IMR-90 (cell line): ENCODE measurements around the gene SYNE2. TPM values are rescaled to one million over a fixed set of nuclear protein-coding genes. Genes with fewer than 3 reads are reported as not detected.

Experiments used
- ATAC-seq: fragments of 200-7000 bp; cut with Tn5 transposase; 2 replicates; pipeline ENCODE4 v1.9.1; 2020; ENCODE audit warnings: low read depth, mild to moderate bottlenecking, moderate library complexity
- BruUV-seq: library from RNA; stranded (reverse); fragments of 400-500 nt; replicated peaks from 2 replicates; lab custom pipeline; 2021; lab: Mats Ljungman, UMichigan
- CTCF ChIA-PET: fragments of 300-600 bp; formaldehyde crosslinking; extraction: SDS; loops from one replicate; lab custom pipeline; 2021; ENCODE audit warnings: antibody characterized with exemption; lab: Yijun Ruan, JAX
- POLR2A ChIA-PET: fragments of 300-600 bp; sonication (Branson Sonifier 250); formaldehyde crosslinking; loops from one replicate; lab custom pipeline; 2022; ENCODE audit warnings: antibody characterized with exemption; ENCODE audit not compliant: unreplicated experiment; lab: Charles Lee
- DNase-seq: peaks from one replicate; pipeline ENCODE4 v3.0.0; 2013
- H2AFZ ChIP-seq: replicated peaks from 2 replicates; pipeline ENCODE3; 2013; ENCODE audit warnings: low read length, mild to moderate bottlenecking; ENCODE audit not compliant: poor library complexity
- H2AK5ac ChIP-seq: 2 replicates; pipeline ENCODE4 v1.6.1; 2013; ENCODE audit warnings: low read depth, low read length, inconsistent platforms
- H2AK9ac ChIP-seq: replicated peaks from 2 replicates; pipeline ENCODE3; 2013; ENCODE audit warnings: mild to moderate bottlenecking, low read depth, low read length, moderate library complexity; ENCODE audit not compliant: poor library complexity
- H2BK120ac ChIP-seq: 2 replicates; pipeline ENCODE4 v1.6.1; 2013; ENCODE audit warnings: low read depth, low read length, inconsistent platforms
- H2BK15ac ChIP-seq: 3 replicates; pipeline ENCODE4 v1.6.1; 2013; ENCODE audit warnings: low read depth, low read length, inconsistent platforms
- H2BK20ac ChIP-seq: 2 replicates; pipeline ENCODE4 v1.6.1; 2013; ENCODE audit warnings: low read depth, mild to moderate bottlenecking, inconsistent platforms, low read length, moderate library complexity
- H2BK5ac ChIP-seq: 2 replicates; pipeline ENCODE4 v1.6.1; 2013; ENCODE audit warnings: mild to moderate bottlenecking, low read depth, low read length, inconsistent platforms; ENCODE audit not compliant: poor library complexity, severe bottlenecking
- H3K14ac ChIP-seq: replicated peaks from 2 replicates; pipeline ENCODE4 v1.6.1; 2013; ENCODE audit warnings: low read depth, low read length, inconsistent platforms
- H3K18ac ChIP-seq: 2 replicates; pipeline ENCODE4 v1.6.1; 2013; ENCODE audit warnings: low read depth, low read length, control low read depth
- H3K23ac ChIP-seq: 2 replicates; pipeline ENCODE4 v1.6.1; 2013; ENCODE audit warnings: low read depth, low read length, inconsistent platforms
- H3K27ac ChIP-seq: 2 replicates; pipeline ENCODE4 v1.5.1; 2013; ENCODE audit warnings: mild to moderate bottlenecking, control low read depth, low read length; ENCODE audit not compliant: insufficient read depth
- H3K27me3 ChIP-seq: 2 replicates; pipeline ENCODE4 v1.6.1; 2013; ENCODE audit warnings: low read length; ENCODE audit not compliant: control insufficient read depth, insufficient read depth
- H3K36me3 ChIP-seq: 2 replicates; pipeline ENCODE4 v1.6.1; 2013; ENCODE audit warnings: low read length, mixed read lengths; ENCODE audit not compliant: control insufficient read depth, insufficient read depth
- H3K4ac ChIP-seq: 2 replicates; pipeline ENCODE4 v1.6.1; 2013; ENCODE audit warnings: low read depth, low read length, inconsistent platforms
- H3K4me1 ChIP-seq: 2 replicates; pipeline ENCODE4 v1.6.1; 2013; ENCODE audit warnings: low read length, mixed read lengths; ENCODE audit not compliant: control insufficient read depth, insufficient read depth
- H3K4me2 ChIP-seq: 2 replicates; pipeline ENCODE4 v1.6.1; 2013; ENCODE audit warnings: low read depth, mild to moderate bottlenecking, control low read depth, low read length, moderate library complexity
- H3K4me3 ChIP-seq: 2 replicates; pipeline ENCODE4 v1.5.1; 2013; ENCODE audit warnings: low read depth, mild to moderate bottlenecking, control low read depth, low read length, moderate library complexity; ENCODE audit not compliant: insufficient read depth
- H3K56ac ChIP-seq: 2 replicates; pipeline ENCODE4 v1.6.1; 2013; ENCODE audit warnings: low read length, inconsistent platforms; ENCODE audit not compliant: insufficient read depth; ENCODE audit errors: extremely low read depth
- H3K79me1 ChIP-seq, 2 experiments: 2 replicates each; pipeline ENCODE4 v1.6.1; 2013; ENCODE audit warnings: low read length in 2 of 2, inconsistent platforms in 1 of 2, low read depth in 1 of 2
- H3K9ac ChIP-seq: 2 replicates; pipeline ENCODE4 v1.6.1; 2013; ENCODE audit warnings: low read depth, low read length, control low read depth
- H3K9me1 ChIP-seq: 2 replicates; pipeline ENCODE4 v1.6.1; 2013; ENCODE audit warnings: low read length, inconsistent platforms; ENCODE audit not compliant: insufficient read depth
- H3K9me3 ChIP-seq: 2 replicates; pipeline ENCODE4 v1.6.1; 2013; ENCODE audit warnings: low read length; ENCODE audit not compliant: control insufficient read depth, insufficient read depth
- H4K20me1 ChIP-seq: 2 replicates; pipeline ENCODE4 v1.6.1; 2013; ENCODE audit warnings: low read length, inconsistent platforms; ENCODE audit not compliant: insufficient read depth
- H4K5ac ChIP-seq: 2 replicates; pipeline ENCODE4 v1.6.1; 2013; ENCODE audit warnings: mild to moderate bottlenecking, low read depth, low read length, control low read depth
- H4K8ac ChIP-seq, 2 experiments: 2 replicates each; pipeline ENCODE4 v1.6.1; 2013; ENCODE audit warnings: low read depth in 2 of 2, low read length in 2 of 2, control low read depth in 1 of 2, inconsistent platforms in 1 of 2
- H4K91ac ChIP-seq: 2 replicates; pipeline ENCODE4 v1.6.1; 2013; ENCODE audit warnings: low read depth, low read length, inconsistent platforms; ENCODE audit not compliant: insufficient read depth
- BHLHE40 ChIP-seq: fragments of 150-350 bp; IDR thresholded peaks from 2 replicates; pipeline ENCODE4 v1.6.1; 2016; ENCODE audit warnings: mild to moderate bottlenecking, low read depth, low read length
- CEBPB ChIP-seq: IDR thresholded peaks from 2 replicates; pipeline ENCODE4 v1.6.1; 2012; ENCODE audit warnings: low read depth, low read length, improper control_type of control experiment
- CHD1 ChIP-seq: IDR thresholded peaks from 2 replicates; pipeline ENCODE4 v1.6.1; 2012; ENCODE audit warnings: low read depth, low read length, improper control_type of control experiment
- FOS ChIP-seq: fragments of 150-350 bp; IDR thresholded peaks from 2 replicates; pipeline ENCODE4 v1.6.1; 2016; ENCODE audit warnings: low read depth, low read length
- MAFK ChIP-seq: IDR thresholded peaks from 2 replicates; pipeline ENCODE4 v1.6.1; 2012; ENCODE audit warnings: low read depth, low read length, improper control_type of control experiment
- MAZ ChIP-seq: IDR thresholded peaks from 2 replicates; pipeline ENCODE4 v1.6.1; 2012; ENCODE audit warnings: low read depth, mild to moderate bottlenecking, low read length, improper control_type of control experiment, moderate library complexity, borderline replicate concordance
- NFE2L2 ChIP-seq: fragments of 150-350 bp; IDR thresholded peaks from 2 replicates; pipeline ENCODE4 v1.6.1; 2016; ENCODE audit warnings: low read depth, mild to moderate bottlenecking, low read length
- POLR2A ChIP-seq: IDR thresholded peaks from 2 replicates; pipeline ENCODE4 v1.6.1; 2012; ENCODE audit warnings: mild to moderate bottlenecking, low read depth, low read length
- RAD21 ChIP-seq: IDR thresholded peaks from 2 replicates; pipeline ENCODE4 v1.6.1; 2012; ENCODE audit warnings: low read length, improper control_type of control experiment
- RCOR1 ChIP-seq: IDR thresholded peaks from 2 replicates; pipeline ENCODE4 v1.6.1; 2012; ENCODE audit warnings: mild to moderate bottlenecking, low read length, improper control_type of control experiment; ENCODE audit not compliant: insufficient replicate concordance
- SMC3 ChIP-seq: fragments of 150-350 bp; IDR thresholded peaks from 2 replicates; pipeline ENCODE4 v1.6.1; 2016; ENCODE audit warnings: low read depth, mild to moderate bottlenecking, antibody characterized with exemption, low read length, moderate library complexity
- USF2 ChIP-seq: fragments of 150-350 bp; IDR thresholded peaks from 2 replicates; pipeline ENCODE4 v1.6.1; 2017; ENCODE audit warnings: mild to moderate bottlenecking, antibody characterized with exemption, low read length, low read depth
- WGBS, 2 experiments: methylation state at CpG; one replicate each; pipeline versions ENCODE4 v1.1.5 to v1.1.7; 2013; ENCODE audit warnings: missing lambda C conversion rate in 2 of 2; ENCODE audit not compliant: insufficient read length in 1 of 2; ENCODE audit errors: extremely low coverage in 2 of 2; 5-methylcytosine and 5-hydroxymethylcytosine counted together
- dilution Hi-C: fragments of 300-500 bp; cut with HindIII; formaldehyde crosslinking; loops from one replicate; pipeline ENCODE4 v1.14.3; 2018; ENCODE audit warnings: low sequenced_read_pairs; ENCODE audit not compliant: unreplicated experiment
- in situ Hi-C: fragments of 300-500 bp; cut with MboI; formaldehyde crosslinking; loops from 3 replicates; pipeline ENCODE4 v1.14.3; 2019; ENCODE audit warnings: low sequenced_read_pairs, inconsistent platforms, mixed read lengths
- intact Hi-C: fragments of 100-400 bp; cut with micrococcal nuclease; formaldehyde crosslinking; loops from 2 replicates; pipeline ENCODE4 v1.10.0; 2022
- polyA plus RNA-seq, 3 experiments: library from polyadenylated mRNA; depleted of rRNA; stranded (reverse); fragments of >200 nt; gene quantifications; 2 replicates each; pipeline ENCODE4 v1.2.3, GENCODE V29; 2012; ENCODE audit warnings: low replicate concordance in 1 of 3
- total RNA-seq: library from RNA; depleted of rRNA; stranded (reverse); fragments of >200 nt; gene quantifications from 2 replicates; pipeline ENCODE4 v1.2.3, GENCODE V29; 2012
- TF ChIP-seq, protein P1 (sequence below): conservative IDR thresholded peaks from 2 replicates; pipeline ENCODE4 v1.5.1; 2012; ENCODE audit warnings: mild to moderate bottlenecking, low read depth, low read length, improper control_type of control experiment
- TF ChIP-seq, protein P2 (sequence below): fragments of 150-350 bp; IDR thresholded peaks from 2 replicates; pipeline ENCODE4 v1.6.1; 2016; ENCODE audit warnings: low read depth, mild to moderate bottlenecking, low read length, moderate library complexity, borderline replicate concordance

SYNE2 gene
- total and polyA plus RNA-seq, 2 of the 4 experiments (the other 2 are of a cell fraction) = 5.2 to 28.9 TPM

GRCh38 chr14:63874223-63874622 lies 21.4 kb downstream of the SYNE2 start:
- TF ChIP-seq SMC3 = no peak
- no peak for TF ChIP-seq MAZ
- TF ChIP-seq FOS = no peak
- TF ChIP-seq USF2 = no peak
- TF ChIP-seq CEBPB = no peak
- TF ChIP-seq RCOR1 = no peak
- TF ChIP-seq POLR2A = no peak
- TF ChIP-seq NFE2L2 = no peak
- TF ChIP-seq, protein P1, sequence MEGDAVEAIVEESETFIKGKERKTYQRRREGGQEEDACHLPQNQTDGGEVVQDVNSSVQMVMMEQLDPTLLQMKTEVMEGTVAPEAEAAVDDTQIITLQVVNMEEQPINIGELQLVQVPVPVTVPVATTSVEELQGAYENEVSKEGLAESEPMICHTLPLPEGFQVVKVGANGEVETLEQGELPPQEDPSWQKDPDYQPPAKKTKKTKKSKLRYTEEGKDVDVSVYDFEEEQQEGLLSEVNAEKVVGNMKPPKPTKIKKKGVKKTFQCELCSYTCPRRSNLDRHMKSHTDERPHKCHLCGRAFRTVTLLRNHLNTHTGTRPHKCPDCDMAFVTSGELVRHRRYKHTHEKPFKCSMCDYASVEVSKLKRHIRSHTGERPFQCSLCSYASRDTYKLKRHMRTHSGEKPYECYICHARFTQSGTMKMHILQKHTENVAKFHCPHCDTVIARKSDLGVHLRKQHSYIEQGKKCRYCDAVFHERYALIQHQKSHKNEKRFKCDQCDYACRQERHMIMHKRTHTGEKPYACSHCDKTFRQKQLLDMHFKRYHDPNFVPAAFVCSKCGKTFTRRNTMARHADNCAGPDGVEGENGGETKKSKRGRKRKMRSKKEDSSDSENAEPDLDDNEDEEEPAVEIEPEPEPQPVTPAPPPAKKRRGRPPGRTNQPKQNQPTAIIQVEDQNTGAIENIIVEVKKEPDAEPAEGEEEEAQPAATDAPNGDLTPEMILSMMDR = no peak
- TF ChIP-seq CHD1 = no peak
- no peak for TF ChIP-seq RAD21
- TF ChIP-seq BHLHE40 = no peak
- TF ChIP-seq MAFK = no peak
- TF ChIP-seq, protein P2, sequence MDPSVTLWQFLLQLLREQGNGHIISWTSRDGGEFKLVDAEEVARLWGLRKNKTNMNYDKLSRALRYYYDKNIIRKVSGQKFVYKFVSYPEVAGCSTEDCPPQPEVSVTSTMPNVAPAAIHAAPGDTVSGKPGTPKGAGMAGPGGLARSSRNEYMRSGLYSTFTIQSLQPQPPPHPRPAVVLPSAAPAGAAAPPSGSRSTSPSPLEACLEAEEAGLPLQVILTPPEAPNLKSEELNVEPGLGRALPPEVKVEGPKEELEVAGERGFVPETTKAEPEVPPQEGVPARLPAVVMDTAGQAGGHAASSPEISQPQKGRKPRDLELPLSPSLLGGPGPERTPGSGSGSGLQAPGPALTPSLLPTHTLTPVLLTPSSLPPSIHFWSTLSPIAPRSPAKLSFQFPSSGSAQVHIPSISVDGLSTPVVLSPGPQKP = no peak
- intact Hi-C loops = no loop called here
- in situ Hi-C loops = no loop called here

More at GRCh38 chr14:63874223-63874622, 21.4 kb downstream of the SYNE2 start:
- H3K9ac ChIP-seq = no peak overlapping the region
- no peaks in the 10 kb centered on the region for H4K20me1 ChIP-seq
- H3K36me3 ChIP-seq = no peaks in the 10 kb centered on the region
- H3K14ac ChIP-seq = peak overlapping the region; percentile 57; the same call in 1 of the 2 replicates
- dilution Hi-C loops = no loop called here
- no peak overlapping the region for H2AK5ac ChIP-seq
- H3K4me2 ChIP-seq = no peak overlapping the region
- no peak overlapping the region for H3K56ac ChIP-seq
- no peak overlapping the region; the same call in 1 of the 2 replicates for H3K4ac ChIP-seq
- no peak overlapping the region; the same call in 1 of the 2 replicates for H2BK120ac ChIP-seq
- no peak overlapping the region; a peak in 1 of 4 replicates for H4K8ac ChIP-seq
- H4K5ac ChIP-seq = no peak overlapping the region
- H3K4me3 ChIP-seq = no peak overlapping the region
- peaks cover 11% of the 10 kb centered on the region for H3K9me1 ChIP-seq
- no peak overlapping the region for H4K91ac ChIP-seq
- H2AFZ ChIP-seq = no peak overlapping the region
- H3K18ac ChIP-seq = no peak overlapping the region
- H3K27ac ChIP-seq = no peak overlapping the region
- H2BK20ac ChIP-seq = no peak overlapping the region
- H2BK15ac ChIP-seq = no peak overlapping the region
- DNase-seq (no peak), ATAC-seq (no peak)
- H2AK9ac ChIP-seq = no peak overlapping the region
- WGBS, 2 experiments = no CpG with 5 or more reads among the region's 3 CpGs
- CTCF ChIA-PET = interaction anchor here (0.5 kb wide), 1 partner anchor 227 kb away, joined by 4 read pairs; no protein-coding TSS in a partner anchor
- H2BK5ac ChIP-seq = no peak overlapping the region
- no TSS peak for BruUV-seq
- H3K4me1 ChIP-seq = peaks cover 4% of the 10 kb centered on the region; the same call in 1 of the 2 replicates
- POLR2A ChIA-PET = no interaction called here
- peaks cover 0 to 15% of the 10 kb centered on the region in 2 experiments; a peak in 2 of 4 replicates for H3K79me1 ChIP-seq
- no peaks in the 10 kb centered on the region for H3K9me3 ChIP-seq
- H3K27me3 ChIP-seq = no peaks in the 10 kb centered on the region
- H3K23ac ChIP-seq = peak overlapping the region; percentile 21; the same call in 1 of the 2 replicates
